Panc1 (cell line): ENCODE data around the gene CCDC183. TPM values are rescaled to one million over a fixed set of nuclear protein-coding genes. Genes with fewer than 3 reads are reported as not detected.

Experiments
- ATAC-seq: fragments of 200-7000 bp; cut with Tn5 transposase; 2 replicates; pipeline ENCODE4 v1.9.1; 2020; ENCODE audit warnings: mild to moderate bottlenecking, moderate library complexity
- BruUV-seq: library from RNA; stranded (reverse); fragments of 400-500 nt; replicated peaks from 2 replicates; lab custom pipeline; 2021; lab: Mats Ljungman, UMichigan
- CTCF ChIA-PET: fragments of 300-600 bp; sonication (Branson Sonifier 250); formaldehyde crosslinking; loops from one replicate; lab custom pipeline; 2022; ENCODE audit warnings: antibody characterized with exemption; lab: Charles Lee
- POLR2A ChIA-PET: fragments of 300-600 bp; sonication (Branson Sonifier 250); formaldehyde crosslinking; loops from one replicate; lab custom pipeline; 2022; ENCODE audit warnings: antibody characterized with exemption; lab: Charles Lee
- DNase-seq: peaks from one replicate; pipeline ENCODE4 v3.0.0-alpha.2; 2010; ENCODE audit warnings: low read depth, low spot score
- H3K27ac ChIP-seq: 2 replicates; pipeline ENCODE4 v1.5.1; 2011; ENCODE audit warnings: mild to moderate bottlenecking, low read length, inconsistent platforms
- H3K27me3 ChIP-seq: fragments of 200-500 bp; sonication (Bioruptor generic); 2 replicates; pipeline ENCODE4 v1.6.0; 2014; ENCODE audit warnings: low read length, inconsistent platforms; ENCODE audit not compliant: control insufficient read depth, insufficient read depth
- H3K36me3 ChIP-seq: fragments of 200-500 bp; sonication (Bioruptor generic); 2 replicates; pipeline ENCODE4 v1.5.1; 2014; ENCODE audit warnings: inconsistent platforms, mild to moderate bottlenecking, low read length, moderate library complexity; ENCODE audit not compliant: control insufficient read depth, insufficient read depth
- H3K4me1 ChIP-seq: 2 replicates; pipeline ENCODE4 v1.5.1; 2011; ENCODE audit warnings: inconsistent platforms, mild to moderate bottlenecking, low read length, moderate library complexity; ENCODE audit not compliant: control insufficient read depth, insufficient read depth
- H3K4me3 ChIP-seq, 2 experiments: 2 replicates each; pipeline ENCODE4 v1.5.1; 2011 to 2012; ENCODE audit warnings: low read depth in 2 of 2, low read length in 2 of 2, mild to moderate bottlenecking in 2 of 2, inconsistent platforms in 1 of 2, moderate library complexity in 1 of 2
- H3K9me3 ChIP-seq: fragments of 200-500 bp; sonication (Bioruptor generic); 2 replicates; pipeline ENCODE4 v1.5.1; 2014; ENCODE audit warnings: low read depth, mild to moderate bottlenecking, inconsistent platforms, low read length, moderate library complexity; ENCODE audit not compliant: control insufficient read depth, insufficient read depth
- CTCF ChIP-seq: fragments of 450-650 bp; IDR thresholded peaks from 2 replicates; pipeline ENCODE4 v1.5.1; 2017; ENCODE audit warnings: mild to moderate bottlenecking
- POLR2AphosphoS5 ChIP-seq: IDR thresholded peaks from 2 replicates; pipeline ENCODE4 v1.6.1; 2012; ENCODE audit warnings: mild to moderate bottlenecking, low read depth, low read length, moderate library complexity
- REST ChIP-seq, 2 experiments: IDR thresholded peaks; 2 replicates each; pipeline ENCODE4 v1.6.1; 2011 to 2012; ENCODE audit warnings: low read depth in 2 of 2, control low read depth in 1 of 2, low read length in 1 of 2, mild to moderate bottlenecking in 1 of 2, moderate library complexity in 1 of 2; ENCODE audit not compliant: insufficient read depth in 1 of 2
- SIN3A ChIP-seq: IDR thresholded peaks from 2 replicates; pipeline ENCODE4 v1.6.1; 2012; ENCODE audit warnings: low read depth, mild to moderate bottlenecking, low read length, moderate library complexity, borderline replicate concordance; ENCODE audit not compliant: insufficient read depth
- TCF7L2 ChIP-seq: IDR thresholded peaks from 2 replicates; pipeline ENCODE4 v1.6.1; 2011; ENCODE audit warnings: mild to moderate bottlenecking, low read depth, low read length, inconsistent platforms
- in situ Hi-C: cut with HindIII; loops from 2 replicates; pipeline ENCODE4 v1.10.0; 2016; ENCODE audit warnings: low sequenced_read_pairs, low pct_unique_long_range_greater_than_20kb
- intact Hi-C: fragments of 100-400 bp; cut with micrococcal nuclease; formaldehyde crosslinking; loops from one replicate; pipeline ENCODE4 v1.10.0; 2022; ENCODE audit not compliant: unreplicated experiment
- total RNA-seq: library from RNA; stranded (reverse); gene quantifications from one replicate; pipeline ENCODE4 v1.2.1, GENCODE V29; 2021; ENCODE audit not compliant: unreplicated experiment

CCDC183 gene
- total RNA-seq, 1 experiment from 2014 or later, result 0.62 TPM

GRCh38 chr9:136838314-136839228 is 42.4 kb downstream of the CCDC183 start:
- H3K4me1 ChIP-seq, result peaks cover 26% of the 10 kb centered on the region
- H3K9me3 ChIP-seq, result no peaks in the 10 kb centered on the region
- H3K27ac ChIP-seq, result no peak overlapping the region
- no peaks in the 10 kb centered on the region for H3K36me3 ChIP-seq
- ChIA-PET CTCF (interaction anchor here (0.6 kb wide), 1 partner anchor 14 kb away, joined by 5 read pairs; no protein-coding TSS in a partner anchor), POLR2A (no interaction called here)
- ATAC-seq (no peak), DNase-seq (no peak)
- BruUV-seq, result no TSS peak
- in situ Hi-C loops, result no loop called here
- no peaks in the 10 kb centered on the region for H3K27me3 ChIP-seq
- no peak overlapping the region for H3K4me3 ChIP-seq
- intact Hi-C loops, result no loop called here
- no peak for TF ChIP-seq TCF7L2
- no peak for TF ChIP-seq REST (IDR thresholded peaks at IDR 0.05; ENCODE audit: insufficient read depth in 1 of 2, low read depth in 2 of 2, low read length in 1 of 2)
- TF ChIP-seq SIN3A, result no peak
- TF ChIP-seq CTCF, result no peak
- no peak for TF ChIP-seq POLR2AphosphoS5

- POLR2A ChIA-PET, result interaction anchor here (0.6 kb wide), 1 partner anchor 112 kb away, joined by 4 read pairs; no protein-coding TSS in a partner anchor
- DNase-seq (no peak), ATAC-seq (no peak)
- H3K4me1 ChIP-seq, result peaks cover 26% of the 10 kb centered on the region
- no peaks in the 10 kb centered on the region for H3K27me3 ChIP-seq
- BruUV-seq, result no TSS peak
- CTCF ChIA-PET, result interaction anchor here (0.6 to 1.0 kb wide), 2 partner anchors 15 to 109 kb away, joined by 3 to 5 read pairs; no protein-coding TSS in a partner anchor
- TF ChIP-seq TCF7L2 (no peak), REST (IDR thresholded peaks at IDR 0.05; ENCODE audit: insufficient read depth in 1 of 2, low read depth in 2 of 2, low read length in 1 of 2) (no peak), POLR2AphosphoS5 (no peak), SIN3A (no peak), CTCF (no peak)
- intact Hi-C loops (no loop called here), in situ Hi-C loops (no loop called here)
- H3K4me3 ChIP-seq, result no peak overlapping the region
- no peaks in the 10 kb centered on the region for H3K9me3 ChIP-seq
- peak overlapping the region; percentile 76 for H3K27ac ChIP-seq
- no peaks in the 10 kb centered on the region for H3K36me3 ChIP-seq
These were observed 43.3 kb downstream of the CCDC183 start for GRCh38 chr9:136839229-136840139.
